Fibroblast of the aortic adventitia (primary cell): ENCODE data around the gene POFUT2. TPM values are rescaled to one million over a fixed set of nuclear protein-coding genes. Genes with fewer than 3 reads are reported as not detected.

Experiments used
- DNase-seq: peaks from one replicate; pipeline ENCODE4 v3.0.0-alpha.2; 2010; ENCODE audit warnings: low read depth
- H3K4me3 ChIP-seq: 2 replicates; pipeline ENCODE4 v1.5.1; 2011; ENCODE audit warnings: low read depth, mild to moderate bottlenecking, control low read depth, low read length, moderate library complexity
- CTCF ChIP-seq: IDR thresholded peaks from 2 replicates; pipeline ENCODE4 v1.5.1; 2011; ENCODE audit warnings: mild to moderate bottlenecking, low read length, control low read depth, inconsistent platforms; ENCODE audit not compliant: insufficient read depth
- total RNA-seq: library from RNA; depleted of rRNA; stranded (reverse); fragments of >200 nt; gene quantifications from 2 replicates; pipeline ENCODE4 v1.2.3, GENCODE V29; 2012; ENCODE audit warnings: low replicate concordance

The POFUT2 gene
- total RNA-seq, 1 donor, result 23.8 TPM

GRCh38 chr21:45250272-45250671, 37.4 kb downstream of the POFUT2 start:
- no peak for TF ChIP-seq CTCF
- no peak overlapping the region for H3K4me3 ChIP-seq
- DNase-seq, result no peak

- DNase-seq, result no peak
- no peak for TF ChIP-seq CTCF
- no peak overlapping the region for H3K4me3 ChIP-seq
Observed at GRCh38 chr21:45249626-45250025, 38.1 kb downstream of the POFUT2 start.

GRCh38 chr21:45248893-45249381, 38.8 kb downstream of the POFUT2 start:
- TF ChIP-seq CTCF, result peak; percentile 3
- DNase-seq, result peak; percentile 58
- peak overlapping the region; percentile 56 for H3K4me3 ChIP-seq

- H3K4me3 ChIP-seq, result peak overlapping the region; percentile 56
- TF ChIP-seq CTCF, result no peak
- DNase-seq, result no peak
Observed at GRCh38 chr21:45248301-45248892, 39.3 kb downstream of the POFUT2 start.

- TF ChIP-seq CTCF, result no peak
- H3K4me3 ChIP-seq, result no peak overlapping the region
- no peak for DNase-seq
Observed at GRCh38 chr21:45246386-45247320, 41.0 kb downstream of the POFUT2 start.

- no peak for DNase-seq
- no peak for TF ChIP-seq CTCF
Observed at GRCh38 chr21:45244799-45245340, 42.8 kb downstream of the POFUT2 start.

More at GRCh38 chr21:45244799-45245340, 42.8 kb downstream of the POFUT2 start:
- H3K4me3 ChIP-seq, result no peak overlapping the region
